ENCODE measurements around the gene CTDSP2.

Gene CTDSP2

GRCh38 chr12:57892232-57892972 lies 45.9 kb upstream of the CTDSP2 start:
- no peaks in the 10 kb centered on the region for H3K9me3 Mint-ChIP-seq
- peak overlapping the region; percentile 31 for H3K4me3 Mint-ChIP-seq
- peaks cover 77% of the 10 kb centered on the region for H3K4me1 Mint-ChIP-seq
- no peaks in the 10 kb centered on the region for H3K27me3 Mint-ChIP-seq (ENCODE audit: low read depth, poor library complexity)
- H3K27ac Mint-ChIP-seq = no peak overlapping the region
- no peaks in the 10 kb centered on the region for H3K36me3 Mint-ChIP-seq (ENCODE audit: low read depth)
- TF ChIP-seq, protein P1, sequence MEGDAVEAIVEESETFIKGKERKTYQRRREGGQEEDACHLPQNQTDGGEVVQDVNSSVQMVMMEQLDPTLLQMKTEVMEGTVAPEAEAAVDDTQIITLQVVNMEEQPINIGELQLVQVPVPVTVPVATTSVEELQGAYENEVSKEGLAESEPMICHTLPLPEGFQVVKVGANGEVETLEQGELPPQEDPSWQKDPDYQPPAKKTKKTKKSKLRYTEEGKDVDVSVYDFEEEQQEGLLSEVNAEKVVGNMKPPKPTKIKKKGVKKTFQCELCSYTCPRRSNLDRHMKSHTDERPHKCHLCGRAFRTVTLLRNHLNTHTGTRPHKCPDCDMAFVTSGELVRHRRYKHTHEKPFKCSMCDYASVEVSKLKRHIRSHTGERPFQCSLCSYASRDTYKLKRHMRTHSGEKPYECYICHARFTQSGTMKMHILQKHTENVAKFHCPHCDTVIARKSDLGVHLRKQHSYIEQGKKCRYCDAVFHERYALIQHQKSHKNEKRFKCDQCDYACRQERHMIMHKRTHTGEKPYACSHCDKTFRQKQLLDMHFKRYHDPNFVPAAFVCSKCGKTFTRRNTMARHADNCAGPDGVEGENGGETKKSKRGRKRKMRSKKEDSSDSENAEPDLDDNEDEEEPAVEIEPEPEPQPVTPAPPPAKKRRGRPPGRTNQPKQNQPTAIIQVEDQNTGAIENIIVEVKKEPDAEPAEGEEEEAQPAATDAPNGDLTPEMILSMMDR (IDR thresholded peaks at IDR 0.05) = no peak
- DNase-seq = no peak

- H3K27ac Mint-ChIP-seq = no peak overlapping the region
- DNase-seq = no peak
- peaks cover 74% of the 10 kb centered on the region for H3K4me1 Mint-ChIP-seq
- no peaks in the 10 kb centered on the region for H3K9me3 Mint-ChIP-seq
- H3K4me3 Mint-ChIP-seq = no peak overlapping the region
- no peaks in the 10 kb centered on the region for H3K36me3 Mint-ChIP-seq (ENCODE audit: low read depth)
- TF ChIP-seq, protein P1 (IDR thresholded peaks at IDR 0.05) = no peak
- H3K27me3 Mint-ChIP-seq (ENCODE audit: low read depth, poor library complexity) = no peaks in the 10 kb centered on the region
Measured at GRCh38 chr12:57891542-57892228, 45.2 kb upstream of the CTDSP2 start.

- TF ChIP-seq, protein P1 (IDR thresholded peaks at IDR 0.05) = no peak
- peaks cover 68% of the 10 kb centered on the region for H3K4me1 Mint-ChIP-seq
- DNase-seq = no peak
- H3K4me3 Mint-ChIP-seq = no peak overlapping the region
- no peaks in the 10 kb centered on the region for H3K27me3 Mint-ChIP-seq (ENCODE audit: low read depth, poor library complexity)
- peaks cover 11% of the 10 kb centered on the region for H3K9me3 Mint-ChIP-seq
- H3K36me3 Mint-ChIP-seq (ENCODE audit: low read depth) = peaks cover 8% of the 10 kb centered on the region
- H3K27ac Mint-ChIP-seq = no peak overlapping the region
Measured at GRCh38 chr12:57890191-57891115, 43.9 kb upstream of the CTDSP2 start.

GRCh38 chr12:57889500-57889989 lies 43.0 kb upstream of the CTDSP2 start:
- peaks cover 16% of the 10 kb centered on the region for H3K9me3 Mint-ChIP-seq
- no peak for DNase-seq
- peak overlapping the region; percentile 82 for H3K27ac Mint-ChIP-seq
- H3K36me3 Mint-ChIP-seq (ENCODE audit: low read depth) = peaks cover 8% of the 10 kb centered on the region
- H3K4me3 Mint-ChIP-seq = no peak overlapping the region
- TF ChIP-seq, protein P1 (IDR thresholded peaks at IDR 0.05) = no peak
- H3K4me1 Mint-ChIP-seq = peaks cover 59% of the 10 kb centered on the region
- H3K27me3 Mint-ChIP-seq (ENCODE audit: low read depth, poor library complexity) = no peaks in the 10 kb centered on the region

GRCh38 chr12:57888409-57889157 lies 42.1 kb upstream of the CTDSP2 start:
- peaks cover 13% of the 10 kb centered on the region for H3K36me3 Mint-ChIP-seq (ENCODE audit: low read depth)
- no peaks in the 10 kb centered on the region for H3K27me3 Mint-ChIP-seq (ENCODE audit: low read depth, poor library complexity)
- peak overlapping the region; percentile 26 for H3K4me3 Mint-ChIP-seq
- peaks cover 49% of the 10 kb centered on the region for H3K4me1 Mint-ChIP-seq
- H3K9me3 Mint-ChIP-seq = peaks cover 23% of the 10 kb centered on the region
- H3K27ac Mint-ChIP-seq = peak overlapping the region; percentile 84
- TF ChIP-seq, protein P1 (IDR thresholded peaks at IDR 0.05) = no peak
- no peak for DNase-seq
